ENCODE results near the gene USF3. TPM values are rescaled to one million over a fixed set of nuclear protein-coding genes. Genes with fewer than 3 reads are reported as not detected.

The USF3 gene
- total RNA-seq, 1 donor from 2014 or later: 15.3 TPM

GRCh38 chr3:113685956-113686721 is 10.3 kb downstream of the USF3 start:
- Histone ChIP-seq H3K4me1 (peaks cover 2% of the 10 kb centered on the region), H3K4me3 (no peak overlapping the region), H4K20me1 (ENCODE audit: low read depth) (no peaks in the 10 kb centered on the region), H3K27me3 (no peaks in the 10 kb centered on the region), H3K9ac (no peak overlapping the region), H2AFZ (replicated peaks) (no peak overlapping the region), H3K4me2 (no peak overlapping the region), H3K36me3 (no peaks in the 10 kb centered on the region), H3K9me3 (ENCODE audit: low read depth) (no peaks in the 10 kb centered on the region), H3F3A (ENCODE audit: low read depth) (no peaks in the 10 kb centered on the region), H3K79me2 (ENCODE audit: low read depth) (peaks cover 18% of the 10 kb centered on the region), H3K27ac (no peak overlapping the region)
- Mint-ChIP-seq H3K9me3 (peaks cover 43% of the 10 kb centered on the region), H3K4me1 (no peaks in the 10 kb centered on the region), H3K4me3 (no peak overlapping the region), H3K27ac (no peak overlapping the region), H3K27me3 (ENCODE audit: insufficient read depth, low read depth) (peaks cover 4% of the 10 kb centered on the region), H3K36me3 (peaks cover 29% of the 10 kb centered on the region)
- TF ChIP-seq EZH2phosphoT487 (IDR thresholded peaks at IDR 0.05) (no peak), EZH2 (IDR thresholded peaks at IDR 0.05) (no peak)
- TF ChIP-seq, protein P1, sequence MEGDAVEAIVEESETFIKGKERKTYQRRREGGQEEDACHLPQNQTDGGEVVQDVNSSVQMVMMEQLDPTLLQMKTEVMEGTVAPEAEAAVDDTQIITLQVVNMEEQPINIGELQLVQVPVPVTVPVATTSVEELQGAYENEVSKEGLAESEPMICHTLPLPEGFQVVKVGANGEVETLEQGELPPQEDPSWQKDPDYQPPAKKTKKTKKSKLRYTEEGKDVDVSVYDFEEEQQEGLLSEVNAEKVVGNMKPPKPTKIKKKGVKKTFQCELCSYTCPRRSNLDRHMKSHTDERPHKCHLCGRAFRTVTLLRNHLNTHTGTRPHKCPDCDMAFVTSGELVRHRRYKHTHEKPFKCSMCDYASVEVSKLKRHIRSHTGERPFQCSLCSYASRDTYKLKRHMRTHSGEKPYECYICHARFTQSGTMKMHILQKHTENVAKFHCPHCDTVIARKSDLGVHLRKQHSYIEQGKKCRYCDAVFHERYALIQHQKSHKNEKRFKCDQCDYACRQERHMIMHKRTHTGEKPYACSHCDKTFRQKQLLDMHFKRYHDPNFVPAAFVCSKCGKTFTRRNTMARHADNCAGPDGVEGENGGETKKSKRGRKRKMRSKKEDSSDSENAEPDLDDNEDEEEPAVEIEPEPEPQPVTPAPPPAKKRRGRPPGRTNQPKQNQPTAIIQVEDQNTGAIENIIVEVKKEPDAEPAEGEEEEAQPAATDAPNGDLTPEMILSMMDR (IDR thresholded peaks at IDR 0.05): no peak
- no peak for DNase-seq (ENCODE audit: low spot score)

DNA sequence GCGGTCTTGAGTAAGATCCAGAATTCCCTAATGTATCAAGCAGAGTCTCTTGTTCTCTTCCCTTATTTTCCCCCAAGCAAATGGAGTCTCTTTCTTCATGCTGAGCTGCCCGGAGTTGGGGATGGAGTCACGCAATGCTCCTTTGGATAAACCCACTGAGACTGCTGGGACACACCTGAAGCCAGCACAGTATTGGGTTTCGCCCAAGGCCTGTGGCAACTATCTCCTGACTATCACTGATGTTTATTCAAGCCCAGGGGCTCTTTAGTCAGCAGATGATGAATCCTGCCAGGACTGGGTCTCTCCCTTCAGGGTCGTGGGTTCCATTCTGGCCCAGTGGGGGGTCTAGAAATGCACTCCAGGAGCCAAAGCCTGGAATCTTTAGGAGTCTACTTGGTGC is 11.3 kb downstream of the USF3 start:
- no peak overlapping the region for H3K27ac Mint-ChIP-seq
- peaks cover 30% of the 10 kb centered on the region for H3K36me3 Mint-ChIP-seq

GRCh38 chr3:113684271-113684819 is 12.1 kb downstream of the USF3 start:
- Mint-ChIP-seq H3K27ac (no peak overlapping the region), H3K27me3 (ENCODE audit: insufficient read depth, low read depth) (peaks cover 4% of the 10 kb centered on the region), H3K36me3 (peaks cover 34% of the 10 kb centered on the region), H3K4me1 (no peaks in the 10 kb centered on the region), H3K9me3 (peaks cover 49% of the 10 kb centered on the region), H3K4me3 (no peak overlapping the region)
- no peaks in the 10 kb centered on the region for H3K36me3 ChIP-seq
- no peak overlapping the region for H3K9ac ChIP-seq
- H3K27ac ChIP-seq: no peak overlapping the region
- H2AFZ ChIP-seq (replicated peaks): no peak overlapping the region
- no peaks in the 10 kb centered on the region for H3F3A ChIP-seq (ENCODE audit: low read depth)
- no peaks in the 10 kb centered on the region for H3K9me3 ChIP-seq (ENCODE audit: low read depth)
- no peak overlapping the region for H3K4me3 ChIP-seq
- peaks cover 5% of the 10 kb centered on the region for H3K79me2 ChIP-seq (ENCODE audit: low read depth)
- H3K4me2 ChIP-seq: no peak overlapping the region
- peaks cover 2% of the 10 kb centered on the region for H3K4me1 ChIP-seq
- no peak for DNase-seq (ENCODE audit: low spot score)
- TF ChIP-seq, protein P1 (IDR thresholded peaks at IDR 0.05): no peak
- no peak for TF ChIP-seq EZH2 (IDR thresholded peaks at IDR 0.05)
- no peak for TF ChIP-seq EZH2phosphoT487 (IDR thresholded peaks at IDR 0.05)
- no peaks in the 10 kb centered on the region for H3K27me3 ChIP-seq
- H4K20me1 ChIP-seq (ENCODE audit: low read depth): no peaks in the 10 kb centered on the region

More for the DNA sequence above, 11.3 kb downstream of the USF3 start:
- H4K20me1 ChIP-seq (ENCODE audit: low read depth): no peaks in the 10 kb centered on the region
- no peak overlapping the region for H3K27ac ChIP-seq
- peaks cover 44% of the 10 kb centered on the region for H3K9me3 Mint-ChIP-seq
- H3K9me3 ChIP-seq (ENCODE audit: low read depth): no peaks in the 10 kb centered on the region
- H3K4me2 ChIP-seq: no peak overlapping the region
- H3K4me1 ChIP-seq: peaks cover 2% of the 10 kb centered on the region
- H3K27me3 ChIP-seq: no peaks in the 10 kb centered on the region
- no peak overlapping the region for H2AFZ ChIP-seq (replicated peaks)
- no peak overlapping the region for H3K4me3 Mint-ChIP-seq
- TF ChIP-seq EZH2phosphoT487 (IDR thresholded peaks at IDR 0.05): no peak
- TF ChIP-seq, protein P1 (IDR thresholded peaks at IDR 0.05): no peak
- TF ChIP-seq EZH2 (IDR thresholded peaks at IDR 0.05): no peak
- peaks cover 7% of the 10 kb centered on the region for H3K79me2 ChIP-seq (ENCODE audit: low read depth)
- peaks cover 4% of the 10 kb centered on the region for H3K27me3 Mint-ChIP-seq (ENCODE audit: insufficient read depth, low read depth)
- H3K36me3 ChIP-seq: no peaks in the 10 kb centered on the region
- H3K4me3 ChIP-seq: no peak overlapping the region
- no peak for DNase-seq (ENCODE audit: low spot score)
- H3K4me1 Mint-ChIP-seq: no peaks in the 10 kb centered on the region
- no peaks in the 10 kb centered on the region for H3F3A ChIP-seq (ENCODE audit: low read depth)
- H3K9ac ChIP-seq: no peak overlapping the region
